IMR-90 (cell line): ENCODE data around the gene BBIP1. TPM values are rescaled to one million over a fixed set of nuclear protein-coding genes. Genes with fewer than 3 reads are reported as not detected.

Experiments
- ATAC-seq: fragments of 200-7000 bp; cut with Tn5 transposase; 2 replicates; pipeline ENCODE4 v1.9.1; 2020; ENCODE audit warnings: low read depth, mild to moderate bottlenecking, moderate library complexity
- BruUV-seq: library from RNA; stranded (reverse); fragments of 400-500 nt; replicated peaks from 2 replicates; lab custom pipeline; 2021; lab: Mats Ljungman, UMichigan
- CTCF ChIA-PET: fragments of 300-600 bp; formaldehyde crosslinking; extraction: SDS; loops from one replicate; lab custom pipeline; 2021; ENCODE audit warnings: antibody characterized with exemption; lab: Yijun Ruan, JAX
- POLR2A ChIA-PET: fragments of 300-600 bp; sonication (Branson Sonifier 250); formaldehyde crosslinking; loops from one replicate; lab custom pipeline; 2022; ENCODE audit warnings: antibody characterized with exemption; ENCODE audit not compliant: unreplicated experiment; lab: Charles Lee
- DNase-seq: peaks from one replicate; pipeline ENCODE4 v3.0.0; 2013
- H2AFZ ChIP-seq: replicated peaks from 2 replicates; pipeline ENCODE3; 2013; ENCODE audit warnings: low read length, mild to moderate bottlenecking; ENCODE audit not compliant: poor library complexity
- H2AK5ac ChIP-seq: 2 replicates; pipeline ENCODE4 v1.6.1; 2013; ENCODE audit warnings: low read depth, low read length, inconsistent platforms
- H2AK9ac ChIP-seq: replicated peaks from 2 replicates; pipeline ENCODE3; 2013; ENCODE audit warnings: mild to moderate bottlenecking, low read depth, low read length, moderate library complexity; ENCODE audit not compliant: poor library complexity
- H2BK120ac ChIP-seq: 2 replicates; pipeline ENCODE4 v1.6.1; 2013; ENCODE audit warnings: low read depth, low read length, inconsistent platforms
- H2BK15ac ChIP-seq: 3 replicates; pipeline ENCODE4 v1.6.1; 2013; ENCODE audit warnings: low read depth, low read length, inconsistent platforms
- H2BK20ac ChIP-seq: 2 replicates; pipeline ENCODE4 v1.6.1; 2013; ENCODE audit warnings: low read depth, mild to moderate bottlenecking, inconsistent platforms, low read length, moderate library complexity
- H2BK5ac ChIP-seq: 2 replicates; pipeline ENCODE4 v1.6.1; 2013; ENCODE audit warnings: mild to moderate bottlenecking, low read depth, low read length, inconsistent platforms; ENCODE audit not compliant: poor library complexity, severe bottlenecking
- H3K14ac ChIP-seq: replicated peaks from 2 replicates; pipeline ENCODE4 v1.6.1; 2013; ENCODE audit warnings: low read depth, low read length, inconsistent platforms
- H3K18ac ChIP-seq: 2 replicates; pipeline ENCODE4 v1.6.1; 2013; ENCODE audit warnings: low read depth, low read length, control low read depth
- H3K23ac ChIP-seq: 2 replicates; pipeline ENCODE4 v1.6.1; 2013; ENCODE audit warnings: low read depth, low read length, inconsistent platforms
- H3K27ac ChIP-seq: 2 replicates; pipeline ENCODE4 v1.5.1; 2013; ENCODE audit warnings: mild to moderate bottlenecking, control low read depth, low read length; ENCODE audit not compliant: insufficient read depth
- H3K27me3 ChIP-seq: 2 replicates; pipeline ENCODE4 v1.6.1; 2013; ENCODE audit warnings: low read length; ENCODE audit not compliant: control insufficient read depth, insufficient read depth
- H3K36me3 ChIP-seq: 2 replicates; pipeline ENCODE4 v1.6.1; 2013; ENCODE audit warnings: low read length, mixed read lengths; ENCODE audit not compliant: control insufficient read depth, insufficient read depth
- H3K4ac ChIP-seq: 2 replicates; pipeline ENCODE4 v1.6.1; 2013; ENCODE audit warnings: low read depth, low read length, inconsistent platforms
- H3K4me1 ChIP-seq: 2 replicates; pipeline ENCODE4 v1.6.1; 2013; ENCODE audit warnings: low read length, mixed read lengths; ENCODE audit not compliant: control insufficient read depth, insufficient read depth
- H3K4me2 ChIP-seq: 2 replicates; pipeline ENCODE4 v1.6.1; 2013; ENCODE audit warnings: low read depth, mild to moderate bottlenecking, control low read depth, low read length, moderate library complexity
- H3K4me3 ChIP-seq: 2 replicates; pipeline ENCODE4 v1.5.1; 2013; ENCODE audit warnings: low read depth, mild to moderate bottlenecking, control low read depth, low read length, moderate library complexity; ENCODE audit not compliant: insufficient read depth
- H3K56ac ChIP-seq: 2 replicates; pipeline ENCODE4 v1.6.1; 2013; ENCODE audit warnings: low read length, inconsistent platforms; ENCODE audit not compliant: insufficient read depth; ENCODE audit errors: extremely low read depth
- H3K79me1 ChIP-seq, 2 experiments: 2 replicates each; pipeline ENCODE4 v1.6.1; 2013; ENCODE audit warnings: low read length in 2 of 2, inconsistent platforms in 1 of 2, low read depth in 1 of 2
- H3K9ac ChIP-seq: 2 replicates; pipeline ENCODE4 v1.6.1; 2013; ENCODE audit warnings: low read depth, low read length, control low read depth
- H3K9me1 ChIP-seq: 2 replicates; pipeline ENCODE4 v1.6.1; 2013; ENCODE audit warnings: low read length, inconsistent platforms; ENCODE audit not compliant: insufficient read depth
- H3K9me3 ChIP-seq: 2 replicates; pipeline ENCODE4 v1.6.1; 2013; ENCODE audit warnings: low read length; ENCODE audit not compliant: control insufficient read depth, insufficient read depth
- H4K20me1 ChIP-seq: 2 replicates; pipeline ENCODE4 v1.6.1; 2013; ENCODE audit warnings: low read length, inconsistent platforms; ENCODE audit not compliant: insufficient read depth
- H4K5ac ChIP-seq: 2 replicates; pipeline ENCODE4 v1.6.1; 2013; ENCODE audit warnings: mild to moderate bottlenecking, low read depth, low read length, control low read depth
- H4K8ac ChIP-seq, 2 experiments: 2 replicates each; pipeline ENCODE4 v1.6.1; 2013; ENCODE audit warnings: low read depth in 2 of 2, low read length in 2 of 2, control low read depth in 1 of 2, inconsistent platforms in 1 of 2
- H4K91ac ChIP-seq: 2 replicates; pipeline ENCODE4 v1.6.1; 2013; ENCODE audit warnings: low read depth, low read length, inconsistent platforms; ENCODE audit not compliant: insufficient read depth
- CHD1 ChIP-seq: IDR thresholded peaks from 2 replicates; pipeline ENCODE4 v1.6.1; 2012; ENCODE audit warnings: low read depth, low read length, improper control_type of control experiment
- ELK1 ChIP-seq: fragments of 150-350 bp; IDR thresholded peaks from 2 replicates; pipeline ENCODE4 v1.6.1; 2016; ENCODE audit warnings: low read depth, mild to moderate bottlenecking, low read length, moderate library complexity, borderline replicate concordance
- MAFK ChIP-seq: IDR thresholded peaks from 2 replicates; pipeline ENCODE4 v1.6.1; 2012; ENCODE audit warnings: low read depth, low read length, improper control_type of control experiment
- MXI1 ChIP-seq: IDR thresholded peaks from 2 replicates; pipeline ENCODE4 v1.6.1; 2012; ENCODE audit warnings: low read depth, mild to moderate bottlenecking, low read length, moderate library complexity, borderline replicate concordance
- USF2 ChIP-seq: fragments of 150-350 bp; IDR thresholded peaks from 2 replicates; pipeline ENCODE4 v1.6.1; 2017; ENCODE audit warnings: mild to moderate bottlenecking, antibody characterized with exemption, low read length, low read depth
- WGBS, 2 experiments: methylation state at CpG; one replicate each; pipeline versions ENCODE4 v1.1.5 to v1.1.7; 2013; ENCODE audit warnings: missing lambda C conversion rate in 2 of 2; ENCODE audit not compliant: insufficient read length in 1 of 2; ENCODE audit errors: extremely low coverage in 2 of 2; 5-methylcytosine and 5-hydroxymethylcytosine counted together
- dilution Hi-C: fragments of 300-500 bp; cut with HindIII; formaldehyde crosslinking; loops from one replicate; pipeline ENCODE4 v1.14.3; 2018; ENCODE audit warnings: low sequenced_read_pairs; ENCODE audit not compliant: unreplicated experiment
- in situ Hi-C: fragments of 300-500 bp; cut with MboI; formaldehyde crosslinking; loops from 3 replicates; pipeline ENCODE4 v1.14.3; 2019; ENCODE audit warnings: low sequenced_read_pairs, inconsistent platforms, mixed read lengths
- intact Hi-C: fragments of 100-400 bp; cut with micrococcal nuclease; formaldehyde crosslinking; loops from 2 replicates; pipeline ENCODE4 v1.10.0; 2022
- polyA plus RNA-seq, 3 experiments: library from polyadenylated mRNA; depleted of rRNA; stranded (reverse); fragments of >200 nt; gene quantifications; 2 replicates each; pipeline ENCODE4 v1.2.3, GENCODE V29; 2012; ENCODE audit warnings: low replicate concordance in 1 of 3
- total RNA-seq: library from RNA; depleted of rRNA; stranded (reverse); fragments of >200 nt; gene quantifications from 2 replicates; pipeline ENCODE4 v1.2.3, GENCODE V29; 2012
- TF ChIP-seq, protein P1 (sequence below): conservative IDR thresholded peaks from 2 replicates; pipeline ENCODE4 v1.5.1; 2012; ENCODE audit warnings: mild to moderate bottlenecking, low read depth, low read length, improper control_type of control experiment

BBIP1 gene
- total and polyA plus RNA-seq, 2 of the 4 experiments (the other 2 are of a cell fraction): 17.4 to 19.9 TPM

GRCh38 chr10:110859206-110859972 is 59.6 kb downstream of the BBIP1 start:
- DNase-seq: no peak
- TF ChIP-seq MXI1 (no peak), MAFK (no peak), USF2 (no peak), CHD1 (no peak), ELK1 (no peak)
- TF ChIP-seq, protein P1, sequence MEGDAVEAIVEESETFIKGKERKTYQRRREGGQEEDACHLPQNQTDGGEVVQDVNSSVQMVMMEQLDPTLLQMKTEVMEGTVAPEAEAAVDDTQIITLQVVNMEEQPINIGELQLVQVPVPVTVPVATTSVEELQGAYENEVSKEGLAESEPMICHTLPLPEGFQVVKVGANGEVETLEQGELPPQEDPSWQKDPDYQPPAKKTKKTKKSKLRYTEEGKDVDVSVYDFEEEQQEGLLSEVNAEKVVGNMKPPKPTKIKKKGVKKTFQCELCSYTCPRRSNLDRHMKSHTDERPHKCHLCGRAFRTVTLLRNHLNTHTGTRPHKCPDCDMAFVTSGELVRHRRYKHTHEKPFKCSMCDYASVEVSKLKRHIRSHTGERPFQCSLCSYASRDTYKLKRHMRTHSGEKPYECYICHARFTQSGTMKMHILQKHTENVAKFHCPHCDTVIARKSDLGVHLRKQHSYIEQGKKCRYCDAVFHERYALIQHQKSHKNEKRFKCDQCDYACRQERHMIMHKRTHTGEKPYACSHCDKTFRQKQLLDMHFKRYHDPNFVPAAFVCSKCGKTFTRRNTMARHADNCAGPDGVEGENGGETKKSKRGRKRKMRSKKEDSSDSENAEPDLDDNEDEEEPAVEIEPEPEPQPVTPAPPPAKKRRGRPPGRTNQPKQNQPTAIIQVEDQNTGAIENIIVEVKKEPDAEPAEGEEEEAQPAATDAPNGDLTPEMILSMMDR: no peak
- ChIA-PET POLR2A (no interaction called here), CTCF (no interaction called here)
- Histone ChIP-seq H3K4me1 (peaks cover 19% of the 10 kb centered on the region), H3K56ac (no peak overlapping the region), H2BK20ac (no peak overlapping the region), H4K20me1 (no peaks in the 10 kb centered on the region), H2AK9ac (peak overlapping the region; percentile 22), H3K23ac (no peak overlapping the region), H4K91ac (no peak overlapping the region), H2AFZ (no peak overlapping the region), H4K8ac (0 out of 4 replicates have a peak overlapping the region, but pooled peaks of 1 of the 2 experiments have one; percentile 13), H4K5ac (peak overlapping the region; percentile 86), H3K9me1 (no peaks in the 10 kb centered on the region; the same call in 1 of the 2 replicates), H2BK15ac (no peak overlapping the region), H3K9ac (no peak overlapping the region), H2BK5ac (no peak overlapping the region), H3K14ac (no peak overlapping the region), H3K18ac (peak overlapping the region; percentile 91), H3K36me3 (no peaks in the 10 kb centered on the region), H2AK5ac (peak overlapping the region; percentile 56; the same call in 1 of the 2 replicates), H3K4ac (no peak overlapping the region), H3K4me3 (no peak overlapping the region), H3K9me3 (no peaks in the 10 kb centered on the region), H3K27me3 (no peaks in the 10 kb centered on the region), H3K4me2 (peak overlapping the region; percentile 61), H3K27ac (peak overlapping the region; percentile 71; the same call in 1 of the 2 replicates), H2BK120ac (no peak overlapping the region), H3K79me1 (no peaks in the 10 kb centered on the region)
- dilution Hi-C loops (no loop called here), in situ Hi-C loops (no loop called here), intact Hi-C loops (no loop called here)
- 100% methylated on average over 1 of the region's 6 CpGs; no CpG with 5 or more reads in 1 of the 2 experiments for WGBS, 2 experiments
- no TSS peak for BruUV-seq
- no peak; the same call in 1 of the 2 replicates for ATAC-seq
